Stimulated activated CD4-positive, alpha-beta T cell treated with anti-CD3 and anti-CD28 coated beads, Interleukin-4, amount 100 ng/mL, for 48 hours (primary cell): ENCODE data around the gene OAS1.

Source experiments
- DNase-seq, 2 donors: peaks; one replicate each; pipeline ENCODE4 v3.0.0-alpha.2; 2020; ENCODE audit warnings: low read depth in 2 of 2

OAS1 gene

DNA sequence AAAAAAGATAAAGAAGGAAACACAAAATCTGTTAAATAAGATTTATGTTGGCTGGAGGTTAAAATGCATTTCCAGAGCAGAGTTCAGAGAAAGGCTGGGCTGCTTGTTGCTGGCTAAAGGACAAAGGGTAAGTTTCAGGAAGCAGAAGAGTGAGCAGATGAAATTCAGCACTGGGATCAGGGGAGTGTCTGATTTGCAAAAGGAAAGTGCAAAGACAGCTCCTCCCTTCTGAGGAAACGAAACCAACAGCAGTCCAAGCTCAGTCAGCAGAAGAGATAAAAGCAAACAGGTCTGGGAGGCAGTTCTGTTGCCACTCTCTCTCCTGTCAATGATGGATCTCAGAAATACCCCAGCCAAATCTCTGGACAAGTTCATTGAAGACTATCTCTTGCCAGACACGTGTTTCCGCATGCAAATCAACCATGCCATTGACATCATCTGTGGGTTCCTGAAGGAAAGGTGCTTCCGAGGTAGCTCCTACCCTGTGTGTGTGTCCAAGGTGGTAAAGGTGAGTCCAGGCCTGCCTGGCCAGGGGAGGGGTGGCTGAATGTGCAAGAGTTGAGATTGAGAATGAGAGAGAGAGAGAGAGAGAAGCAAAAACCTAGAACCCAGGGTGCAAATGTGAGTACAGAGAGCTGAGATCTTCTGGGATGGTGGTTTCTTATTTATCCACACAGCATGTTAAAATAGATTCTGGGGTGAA is at the start of gene OAS1:
Gene OAS1, plus strand, starts transcription at position 251 of the 703 bp plus-strand sequence. Its CDS starts 78 bp downstream, at position 329.
- no peak for DNase-seq

DNA sequence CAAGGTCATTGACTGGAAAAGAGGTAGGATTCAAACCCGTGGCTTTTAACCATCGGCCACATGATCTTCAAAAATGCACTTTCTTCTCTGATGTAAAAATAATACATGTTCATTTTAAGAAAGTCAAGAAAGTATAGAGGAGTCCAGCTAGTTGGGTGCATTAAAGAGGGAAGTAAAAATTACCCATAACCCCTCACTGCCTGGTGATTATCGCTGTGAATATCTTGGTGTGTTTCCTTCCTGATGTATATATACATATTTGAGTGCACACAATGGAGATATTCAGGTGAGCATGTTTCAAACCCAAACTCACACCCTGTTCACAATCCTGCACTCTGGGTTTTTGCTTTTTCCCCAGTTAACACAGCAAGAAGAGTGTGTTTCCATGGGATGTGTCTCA is 47.5 kb upstream of the OAS1 start:
- no peak for DNase-seq

DNA sequence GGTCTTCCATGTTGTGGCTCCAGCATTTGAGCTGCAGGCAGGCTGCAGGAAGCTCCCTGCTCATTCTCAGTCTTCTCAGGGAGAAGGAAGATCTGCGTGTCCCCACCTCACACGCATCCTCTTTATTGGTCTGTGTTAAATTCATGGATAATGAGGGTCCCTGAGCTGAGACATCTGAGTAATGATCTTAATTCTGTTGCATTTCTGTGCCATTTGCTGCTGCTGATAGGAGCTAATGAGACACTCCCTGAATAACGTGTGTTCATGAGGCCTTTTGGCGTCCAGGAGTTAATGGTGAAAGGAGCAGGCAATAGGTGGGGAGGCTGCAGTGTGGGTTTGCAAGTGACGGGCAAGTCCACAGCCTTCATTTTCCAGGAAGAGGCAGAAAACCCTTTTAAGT is 46.6 kb upstream of the OAS1 start:
- DNase-seq: no peak

DNA sequence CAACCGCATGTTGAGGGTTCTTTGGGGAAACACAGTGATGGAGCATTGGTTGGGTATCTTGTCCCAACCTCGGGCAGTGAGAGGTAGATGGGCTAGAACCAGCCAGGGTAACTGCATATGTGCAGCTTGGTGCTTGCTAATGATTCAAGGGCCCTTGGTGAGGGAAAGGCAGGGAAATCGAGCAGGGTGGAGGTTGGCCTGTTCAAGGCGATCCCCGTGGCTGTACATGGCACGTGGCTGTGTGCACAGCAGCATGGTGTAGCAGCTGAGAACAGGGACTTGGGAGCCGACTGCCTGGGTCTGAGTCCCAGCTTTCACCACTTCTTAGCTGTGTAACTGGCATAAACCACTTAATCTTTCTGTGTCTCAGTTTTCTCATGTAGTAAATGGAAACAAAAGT is 45.5 kb upstream of the OAS1 start:
- DNase-seq: no peak

DNA sequence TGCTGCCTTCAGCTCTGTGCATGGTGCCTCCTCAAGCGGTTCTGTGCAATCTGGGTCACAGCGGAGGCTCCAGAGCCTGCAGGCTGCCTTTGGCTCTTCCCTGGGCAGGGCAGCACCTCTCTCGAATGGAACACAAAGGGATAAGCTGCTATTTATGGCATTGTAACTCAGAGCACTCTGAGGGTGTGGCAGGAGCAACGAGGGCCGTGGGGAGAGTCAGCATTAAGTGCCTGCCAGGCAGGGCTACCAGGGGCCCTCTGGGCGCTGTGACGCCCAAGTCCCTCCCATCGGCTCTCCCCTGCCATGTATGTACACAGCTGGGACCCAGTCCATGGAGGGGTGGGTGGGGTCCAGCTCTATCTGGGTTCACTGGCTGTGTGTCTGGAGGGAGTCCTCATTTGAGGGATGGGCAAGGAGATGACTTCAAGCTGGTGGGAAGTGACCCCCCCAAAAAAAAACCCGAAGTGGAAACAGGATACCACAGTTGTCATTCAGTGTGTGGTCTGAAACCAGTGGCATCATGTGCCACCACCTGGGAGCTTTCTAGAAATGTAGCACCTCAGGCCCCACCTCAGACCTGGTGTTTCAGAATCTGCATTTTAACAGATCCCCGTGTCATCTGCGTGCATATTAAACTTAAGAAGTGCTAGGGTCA is 44.0 kb upstream of the OAS1 start:
- no peak for DNase-seq

DNA sequence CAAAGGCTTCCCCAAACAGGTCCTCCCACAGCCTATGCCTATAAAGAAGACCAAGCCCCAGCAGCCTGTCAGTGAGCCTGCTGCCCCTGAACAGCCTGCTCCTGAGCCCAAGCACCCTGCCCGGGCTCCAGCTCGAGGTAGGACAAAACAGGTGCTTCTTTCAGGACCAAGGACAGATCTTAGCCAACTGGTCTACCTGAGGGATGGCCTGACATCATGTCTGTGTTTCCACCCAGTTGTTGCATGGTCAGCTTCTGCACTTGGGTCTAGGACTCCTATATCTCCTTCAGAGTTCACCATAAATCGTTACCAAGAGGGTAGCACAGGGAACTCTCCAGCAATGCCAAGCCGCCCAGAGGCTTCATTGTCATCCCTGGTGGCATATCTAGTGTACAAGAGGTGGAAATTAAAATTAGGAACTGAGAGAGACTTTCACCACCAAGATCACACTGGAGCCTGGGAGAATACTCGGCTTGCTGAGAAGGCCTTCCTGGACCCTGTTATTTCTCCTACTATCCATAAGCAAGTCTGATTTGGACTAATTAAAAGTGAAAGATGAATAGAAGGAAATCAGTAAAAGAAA is 38.2 kb upstream of the OAS1 start:
- no peak for DNase-seq

DNA sequence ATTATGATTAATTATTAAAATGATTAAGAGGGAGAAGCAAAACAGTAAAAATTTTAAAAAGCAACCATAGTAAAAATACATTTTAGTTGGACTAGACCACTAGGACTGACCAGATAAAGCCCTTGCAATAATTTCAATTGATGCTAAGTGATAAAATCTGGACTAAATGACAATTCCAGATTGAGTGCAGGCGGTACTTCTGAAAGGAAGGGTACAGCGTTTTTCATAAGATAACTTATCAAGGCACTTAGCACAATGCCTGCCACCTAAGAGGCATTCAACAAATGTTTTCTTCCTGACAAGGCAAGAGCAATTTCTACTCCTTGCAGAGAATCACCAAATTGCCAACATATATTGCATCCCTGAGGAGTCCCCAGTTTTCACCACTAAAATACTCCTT is 37.7 kb upstream of the OAS1 start:
- no peak for DNase-seq

DNA sequence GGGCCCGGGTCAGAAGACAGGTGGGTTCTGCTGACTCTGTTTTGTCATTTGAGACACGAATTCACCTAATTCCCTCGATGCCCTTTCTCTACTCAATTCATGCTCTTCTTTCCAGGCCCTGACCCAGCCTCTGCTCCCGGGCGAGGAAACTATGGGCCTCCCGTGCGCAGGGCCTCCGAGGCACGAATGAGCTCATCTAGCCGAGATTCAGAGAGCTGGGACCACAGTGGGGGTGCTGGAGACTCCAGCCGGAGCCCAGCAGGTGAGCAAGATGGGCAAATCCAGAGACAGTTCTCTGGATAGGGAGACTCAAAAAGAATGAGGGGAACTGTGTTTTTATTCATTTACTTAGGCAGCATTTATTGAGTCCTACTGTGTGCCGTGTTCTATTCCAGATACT is 37.0 kb upstream of the OAS1 start:
- DNase-seq: no peak

DNA sequence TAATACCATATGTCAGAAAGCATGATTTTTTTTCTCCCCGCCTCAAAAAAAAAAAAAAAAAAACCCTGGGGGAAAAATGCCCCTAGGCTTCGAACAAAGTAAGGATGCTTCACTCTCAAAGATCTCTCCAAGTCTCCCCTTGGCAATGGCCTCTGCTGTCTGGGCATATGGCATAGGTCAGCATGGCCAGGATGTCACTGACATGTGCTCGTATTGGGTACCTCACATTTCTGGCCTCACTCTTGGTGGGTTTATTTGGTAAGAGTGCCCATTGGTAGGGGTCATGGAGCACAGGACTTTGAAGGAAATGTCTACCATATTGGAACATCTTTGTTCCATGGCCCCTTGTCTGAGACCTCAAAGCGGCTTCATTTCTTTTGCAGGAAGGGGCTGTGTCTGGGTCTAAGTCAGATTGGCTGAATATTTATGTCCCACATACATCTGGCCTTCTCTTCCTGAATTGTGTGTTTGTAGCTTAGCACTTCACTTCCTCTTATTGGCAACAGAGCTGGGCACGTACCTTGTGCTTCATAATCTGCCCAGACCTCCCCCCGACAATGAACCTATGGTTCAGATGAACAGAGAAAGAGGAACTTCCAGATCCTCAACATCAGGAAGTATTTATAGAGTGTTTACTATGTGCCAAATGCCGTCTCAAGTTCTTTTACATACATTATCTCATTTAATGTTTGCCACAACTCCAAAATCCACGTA is 36.3 kb upstream of the OAS1 start:
- no peak for DNase-seq

DNA sequence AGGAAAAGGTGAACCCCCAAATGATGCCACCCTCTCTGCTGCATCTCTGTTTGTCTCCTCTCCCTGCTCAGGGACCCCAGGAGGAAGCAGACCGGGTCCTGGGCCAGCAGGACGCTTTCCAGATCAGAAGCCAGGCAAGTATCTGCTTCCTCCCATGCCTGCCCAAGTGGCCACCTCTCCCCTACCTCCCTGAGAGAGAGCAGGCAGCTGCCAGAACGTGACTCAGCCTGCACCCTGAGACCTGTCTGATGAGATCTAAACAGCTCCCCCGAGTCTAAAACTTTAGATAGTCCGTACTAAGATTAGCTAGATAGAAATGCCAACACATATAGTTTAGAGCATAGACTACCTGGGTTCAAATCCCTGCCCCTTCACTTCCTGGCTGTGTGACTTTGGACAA is 31.2 kb upstream of the OAS1 start:
- DNase-seq: no peak

DNA sequence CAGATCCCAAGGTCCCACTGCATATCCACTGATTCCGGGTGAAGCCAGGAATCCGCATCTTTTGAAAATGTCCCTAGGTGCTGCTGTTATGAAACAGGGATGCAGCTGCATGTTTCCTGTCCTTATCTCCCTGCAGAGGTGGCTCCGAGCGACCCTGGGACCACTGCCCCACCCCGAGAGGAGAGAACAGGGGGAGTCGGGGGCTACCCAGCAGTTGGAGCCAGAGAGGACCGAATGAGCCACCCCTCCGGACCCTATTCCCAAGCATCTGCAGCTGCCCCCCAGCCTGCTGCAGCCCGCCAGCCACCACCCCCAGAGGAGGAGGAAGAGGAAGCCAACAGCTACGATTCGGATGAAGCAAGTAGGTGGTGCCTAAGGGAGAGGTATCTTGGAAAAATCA is 30.3 kb upstream of the OAS1 start:
- no peak for DNase-seq

DNA sequence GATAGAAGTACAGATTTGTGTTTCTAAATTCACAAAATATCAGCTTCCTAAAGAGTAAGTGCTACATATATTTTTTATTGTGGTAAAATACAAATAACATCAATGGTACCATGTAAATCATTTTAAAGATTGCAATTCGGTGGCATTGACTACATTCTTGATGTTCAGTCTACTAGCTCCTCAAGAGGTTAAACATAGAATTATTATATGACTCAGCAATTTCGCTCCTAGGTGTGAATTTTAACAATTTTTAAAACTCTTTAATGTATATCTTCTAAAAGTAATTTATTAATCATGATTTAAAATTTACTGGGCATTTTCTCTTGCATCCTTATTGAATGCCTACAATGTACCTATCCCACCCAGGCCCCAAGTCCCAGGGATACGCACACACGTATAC is 29.8 kb upstream of the OAS1 start:
- DNase-seq: no peak

DNA sequence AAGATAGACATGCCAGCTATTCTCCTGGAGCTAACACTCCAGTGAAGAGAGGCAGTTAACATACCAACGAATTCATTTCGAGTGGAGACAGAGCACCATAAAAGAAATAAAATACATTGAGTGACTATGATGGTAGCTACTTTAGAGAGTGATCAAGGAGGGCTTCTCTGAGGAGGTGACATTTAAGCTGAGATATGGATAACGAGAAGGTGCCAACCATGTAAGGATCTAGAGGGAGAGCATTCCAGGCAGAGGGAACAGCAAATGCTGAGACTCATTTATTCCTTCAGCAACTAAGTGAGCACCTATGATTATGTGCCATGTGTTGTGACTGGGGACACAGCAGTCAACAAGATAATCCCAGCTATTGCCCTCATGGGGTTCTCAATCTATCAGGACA is 28.3 kb upstream of the OAS1 start:
- no peak for DNase-seq

DNA sequence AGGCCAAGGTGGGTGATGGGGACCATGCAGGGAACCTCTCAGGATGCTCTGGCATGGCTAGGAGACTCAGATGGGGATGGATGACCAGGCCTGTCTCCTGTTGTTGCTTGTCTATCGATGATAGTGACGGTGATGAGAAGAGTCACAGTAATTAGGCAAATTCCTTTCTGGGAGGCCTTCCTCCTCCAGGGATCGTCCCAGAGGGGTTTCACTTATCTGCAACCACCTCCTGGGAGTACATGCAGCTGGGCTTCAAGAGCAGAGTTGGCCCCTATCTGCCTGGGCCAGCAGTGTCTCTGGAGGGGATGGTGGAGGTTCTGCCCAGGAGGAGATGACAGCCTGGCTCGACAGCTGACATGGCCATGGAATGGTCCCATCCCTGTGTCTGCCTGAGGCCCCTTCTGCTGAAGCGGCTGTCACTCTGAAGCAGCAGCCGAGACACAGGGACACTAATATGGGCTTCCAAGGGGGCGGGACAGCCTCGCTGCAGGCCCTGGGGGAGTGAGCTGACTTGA is 27.5 kb upstream of the OAS1 start:
- no peak for DNase-seq

DNA sequence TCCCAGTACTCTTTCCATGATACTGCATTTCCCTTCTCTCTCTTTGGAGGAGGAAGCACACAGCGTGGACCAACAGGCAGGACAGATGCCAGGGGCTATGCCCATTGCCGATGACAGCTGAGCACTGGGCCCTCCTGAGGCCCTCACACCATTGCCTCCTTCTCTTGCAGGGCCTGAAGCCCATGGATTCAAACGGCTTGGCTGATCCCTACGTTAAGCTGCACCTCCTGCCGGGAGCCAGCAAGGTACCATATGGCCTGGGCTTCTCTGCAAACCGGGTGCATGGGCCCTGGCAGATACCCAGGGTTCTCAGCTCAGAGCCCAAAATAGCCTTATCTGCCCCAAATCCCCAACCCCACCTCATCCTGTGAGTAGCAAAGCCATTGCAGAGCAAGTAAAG is 25.2 kb upstream of the OAS1 start:
- no peak for DNase-seq

DNA sequence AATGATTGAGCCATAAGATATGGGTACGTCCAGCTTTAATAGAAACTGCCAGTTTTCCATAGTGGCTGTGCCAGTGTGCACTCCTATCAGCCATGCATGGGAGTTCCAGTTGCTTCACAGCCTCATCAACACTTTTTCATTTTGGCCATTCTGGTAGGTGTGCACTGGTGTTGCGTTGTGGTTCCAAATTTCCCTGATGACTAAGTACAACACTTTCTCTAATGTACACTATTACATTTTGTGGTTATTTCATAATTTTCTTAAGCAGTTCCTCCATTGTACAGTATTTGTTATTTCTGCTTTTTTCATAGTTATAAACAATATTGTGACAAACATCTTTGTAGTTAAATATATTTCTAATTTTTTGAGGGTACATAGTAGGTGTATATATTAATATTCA is 21.5 kb upstream of the OAS1 start:
- no peak for DNase-seq

DNA sequence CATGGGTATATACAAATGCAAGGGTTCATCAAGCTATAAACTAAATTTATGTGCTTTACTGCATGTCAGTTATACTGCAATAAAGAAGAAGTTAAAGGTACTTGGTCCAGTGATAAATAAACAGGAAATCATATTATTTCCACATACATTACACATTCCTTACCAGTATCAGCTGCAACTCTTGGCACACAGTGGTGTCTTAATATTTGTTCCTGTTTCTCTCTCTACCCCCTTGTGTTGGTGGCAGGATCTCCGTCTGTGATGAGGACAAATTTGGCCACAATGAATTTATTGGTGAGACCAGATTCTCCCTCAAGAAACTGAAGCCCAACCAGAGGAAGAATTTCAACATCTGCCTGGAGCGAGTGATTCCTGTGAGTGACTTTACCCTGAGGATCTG is 19.2 kb upstream of the OAS1 start:
- DNase-seq: no peak

DNA sequence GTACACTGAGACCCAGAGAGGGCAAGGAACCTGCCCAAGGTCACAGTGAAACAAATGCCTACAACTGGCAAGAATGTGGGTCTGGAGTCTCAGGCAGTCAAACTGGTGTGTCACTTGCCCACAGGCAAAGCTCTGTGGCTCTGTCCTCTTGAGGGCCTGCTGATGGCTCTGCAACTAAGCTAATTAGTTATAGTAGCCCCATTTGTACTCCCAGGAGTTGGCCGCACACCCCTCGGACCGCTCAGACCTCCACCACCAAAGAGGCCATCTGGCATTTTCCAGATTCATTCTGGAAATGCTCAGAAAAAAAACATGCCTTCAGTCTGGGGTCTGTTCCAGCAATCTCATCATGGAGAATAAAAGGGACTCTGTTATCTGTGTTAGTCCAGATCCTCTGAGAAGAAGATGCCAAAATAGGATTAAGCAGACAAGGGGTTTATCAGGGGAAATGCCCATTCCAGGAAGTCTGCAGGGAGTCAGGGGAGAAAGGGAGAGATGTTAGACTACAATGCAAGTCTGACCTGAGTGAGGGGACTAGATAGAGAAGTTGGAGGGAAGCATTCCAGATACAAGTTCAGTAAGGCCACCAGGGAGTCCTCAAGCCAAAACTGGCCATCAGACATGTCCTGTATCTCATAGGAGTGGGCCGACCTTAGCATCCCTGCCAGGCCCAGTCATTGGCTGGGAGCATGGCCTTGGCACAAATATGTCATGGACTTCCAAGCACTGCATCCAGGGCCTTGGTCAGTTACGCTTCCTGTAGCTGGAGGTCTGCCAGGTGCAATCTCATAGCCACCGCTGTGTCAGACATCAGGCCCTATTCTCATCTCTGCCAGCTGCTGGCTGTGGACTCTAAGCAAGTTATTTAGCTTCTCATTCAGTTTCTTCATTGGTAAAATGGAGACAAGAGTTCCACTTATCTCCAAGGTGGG is 15.4 kb upstream of the OAS1 start:
- DNase-seq: no peak

DNA sequence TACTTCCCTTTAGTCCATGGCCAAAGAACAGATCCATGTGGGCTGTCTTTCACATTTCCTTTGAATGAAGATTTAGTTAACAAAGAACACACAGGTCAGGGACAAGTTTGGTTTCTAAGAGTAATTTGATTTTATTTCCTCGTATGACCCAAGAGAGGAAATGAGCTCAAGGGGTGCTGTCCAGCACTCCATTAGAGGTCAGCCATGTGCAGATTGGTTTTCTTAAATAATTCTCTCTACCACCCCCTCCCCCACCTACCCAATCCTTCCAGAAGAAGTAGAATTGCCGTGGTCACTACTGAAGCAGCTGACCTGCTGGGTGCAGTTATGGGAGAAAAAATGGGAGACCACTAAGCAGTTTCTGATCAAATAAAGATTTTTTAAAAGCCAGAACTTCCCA is 13.9 kb upstream of the OAS1 start:
- no peak for DNase-seq

DNA sequence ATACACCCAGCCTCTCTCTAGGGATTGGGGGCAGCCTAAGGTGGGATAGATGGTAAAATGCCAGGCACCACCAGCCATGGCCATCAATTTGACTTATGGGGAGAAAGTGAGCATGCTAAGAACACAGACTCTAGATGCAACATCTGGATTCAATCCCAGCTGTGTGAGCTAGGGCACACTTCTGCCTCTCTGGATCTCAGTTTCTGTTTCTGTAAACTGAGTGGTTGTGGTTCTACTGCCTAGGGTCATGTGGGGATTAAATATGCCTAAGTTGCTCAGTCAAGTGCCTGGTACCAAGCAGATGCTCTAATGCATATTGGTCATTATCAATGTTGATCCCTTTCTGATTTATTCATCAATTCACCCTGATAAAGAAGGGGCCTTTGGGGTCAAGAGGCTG is 12.6 kb upstream of the OAS1 start:
- no peak for DNase-seq

DNA sequence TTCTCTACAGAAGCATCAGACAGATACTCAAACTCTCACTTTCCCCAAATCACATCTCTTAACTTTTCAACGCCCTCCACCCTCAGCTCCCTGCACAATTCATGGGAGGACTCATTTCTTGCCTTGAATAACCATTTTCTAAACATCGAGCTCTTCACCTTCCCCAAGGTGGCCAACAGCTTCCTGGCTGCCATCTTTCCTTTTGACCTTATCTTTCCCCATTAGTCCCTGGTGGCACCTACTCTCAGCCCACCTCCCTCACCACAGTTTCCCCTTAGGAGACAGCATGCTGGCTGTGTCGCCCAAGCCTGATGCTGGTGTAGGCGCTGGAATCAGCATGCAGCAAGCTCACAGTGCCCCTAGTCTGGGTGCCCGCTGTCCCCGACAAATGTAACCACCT is 8.4 kb upstream of the OAS1 start:
- DNase-seq: no peak
